Measurements from ENCODE around the gene HSPG2. TPM values are rescaled to one million over a fixed set of nuclear protein-coding genes. Genes with fewer than 3 reads are reported as not detected.

The HSPG2 gene
- total and polyA plus RNA-seq, 2 of the 13 experiments (the other 11 are each of a cell fraction or from before 2014, with no cell fraction given): 9.1 to 13.1 TPM

- TF ChIP-seq ZNF740 (CRISPR knock-in tag; IDR thresholded peaks at IDR 0.05): 0 out of 2 replicates have a peak, but pooled peaks have one; percentile 10
- peak; percentile 89; the same call in 1 of the 2 replicates for TF ChIP-seq ZNF335 (CRISPR knock-in tag; IDR thresholded peaks at IDR 0.05)
- TF ChIP-seq JUN (CRISPR knock-in tag; IDR thresholded peaks at IDR 0.05): peak; percentile 40; the same call in 1 of the 2 replicates
- TF ChIP-seq DMTF1 (CRISPR knock-in tag; IDR thresholded peaks at IDR 0.05): no peak
- TF ChIP-seq EEA1 (CRISPR knock-in tag; IDR thresholded peaks at IDR 0.05; ENCODE audit: borderline replicate concordance): peak; percentile 48; the same call in 1 of the 2 replicates
- TF ChIP-seq LRRFIP1 (CRISPR knock-in tag; conservative IDR thresholded peaks at IDR 0.05): no peak
- no peak for TF ChIP-seq ZNF570 (CRISPR knock-in tag; IDR thresholded peaks at IDR 0.05; ENCODE audit: borderline replicate concordance)
- peak; percentile 76 for TF ChIP-seq ZSCAN20 (CRISPR knock-in tag; IDR thresholded peaks at IDR 0.05; ENCODE audit: borderline replicate concordance)
- TF ChIP-seq HOXA9 (CRISPR knock-in tag; IDR thresholded peaks at IDR 0.05; ENCODE audit: borderline replicate concordance): no peak
- TF ChIP-seq ZNF333 (CRISPR knock-in tag; IDR thresholded peaks at IDR 0.05; ENCODE audit: borderline replicate concordance): peak; percentile 93
- TF ChIP-seq YEATS2 (CRISPR knock-in tag; IDR thresholded peaks at IDR 0.05; ENCODE audit: borderline replicate concordance): peak; percentile 72
- no peak for TF ChIP-seq CEBPB (IDR thresholded peaks at IDR 0.05; ENCODE audit: borderline replicate concordance, low read depth, low read length)
- TF ChIP-seq AKNA (CRISPR knock-in tag; IDR thresholded peaks at IDR 0.05; ENCODE audit: borderline replicate concordance): no peak
- no peak for TF ChIP-seq SKIL (CRISPR knock-in tag; IDR thresholded peaks at IDR 0.05; ENCODE audit: borderline replicate concordance)
- peak; percentile 76; the same call in 1 of the 2 replicates for TF ChIP-seq ZNF816 (CRISPR knock-in tag; IDR thresholded peaks at IDR 0.05; ENCODE audit: borderline replicate concordance)
Measured at GRCh38 chr1:21782868-21783678, 154.0 kb downstream of the HSPG2 start, which contains the start of gene USP48 (continued).
